H1 (cell line): ENCODE results near the gene MAP3K10.

Experiments used
- CEBPB ChIP-seq: IDR thresholded peaks from 2 replicates; pipeline ENCODE4 v1.6.1; 2012; ENCODE audit warnings: low read depth, low read length
- MAFK ChIP-seq: IDR thresholded peaks from 2 replicates; pipeline ENCODE4 v1.6.1; 2012; ENCODE audit warnings: low read depth, mild to moderate bottlenecking, improper control_type of control experiment, low read length
- POLR2AphosphoS5 ChIP-seq: IDR thresholded peaks from 2 replicates; pipeline ENCODE4 v1.6.1; 2011; ENCODE audit warnings: low read depth, low read length
- TF ChIP-seq, protein P1 (sequence below), 3 experiments: IDR thresholded peaks; 1 replicate in 2 of 3; 2 replicates in 1 of 3; pipeline versions ENCODE4 v1.5.1 to v1.6.1; 2011; ENCODE audit warnings: low read length in 3 of 3, mild to moderate bottlenecking in 3 of 3, inconsistent platforms in 2 of 3, low read depth in 1 of 3, moderate library complexity in 1 of 3; ENCODE audit not compliant: insufficient read depth in 1 of 3; ENCODE audit errors: control extremely low read depth in 1 of 3

DNA sequence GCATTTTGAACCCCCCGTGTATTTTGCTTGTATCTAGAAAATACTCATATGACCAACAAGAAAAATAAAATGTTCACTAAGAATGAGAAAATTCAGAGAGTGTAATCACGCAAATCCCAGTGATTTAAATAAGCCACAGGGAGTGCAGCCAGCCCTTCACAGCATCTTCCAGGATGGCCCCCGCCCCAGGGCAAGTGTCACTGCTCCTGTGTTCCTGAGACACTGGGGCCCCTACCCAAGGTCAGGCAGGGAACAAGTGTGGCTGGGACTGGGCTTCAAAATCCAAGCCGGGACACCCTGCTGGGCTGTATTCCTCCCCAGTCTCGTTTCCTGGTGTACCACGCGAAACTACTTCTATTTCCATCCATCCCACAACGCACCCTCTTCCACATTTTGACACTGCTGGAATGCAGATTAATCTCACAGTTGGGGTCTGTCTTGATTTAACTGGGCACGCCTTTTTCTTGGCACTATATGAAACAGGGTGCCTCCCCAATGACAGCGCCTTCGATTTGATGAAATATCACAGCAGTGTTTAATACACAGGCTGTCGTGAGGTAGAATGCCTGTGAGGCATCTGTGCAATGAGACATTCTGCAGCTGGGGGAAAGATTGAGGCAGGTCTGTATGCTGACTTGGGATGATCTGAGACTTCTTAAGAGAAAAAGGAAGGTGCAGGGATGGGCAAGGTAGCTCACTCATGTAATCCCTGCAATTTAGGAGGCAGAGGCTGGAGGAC lies 53.5 kb downstream of the MAP3K10 start:
- TF ChIP-seq CEBPB (no peak), MAFK (no peak), POLR2AphosphoS5 (no peak)
- TF ChIP-seq, protein P1, sequence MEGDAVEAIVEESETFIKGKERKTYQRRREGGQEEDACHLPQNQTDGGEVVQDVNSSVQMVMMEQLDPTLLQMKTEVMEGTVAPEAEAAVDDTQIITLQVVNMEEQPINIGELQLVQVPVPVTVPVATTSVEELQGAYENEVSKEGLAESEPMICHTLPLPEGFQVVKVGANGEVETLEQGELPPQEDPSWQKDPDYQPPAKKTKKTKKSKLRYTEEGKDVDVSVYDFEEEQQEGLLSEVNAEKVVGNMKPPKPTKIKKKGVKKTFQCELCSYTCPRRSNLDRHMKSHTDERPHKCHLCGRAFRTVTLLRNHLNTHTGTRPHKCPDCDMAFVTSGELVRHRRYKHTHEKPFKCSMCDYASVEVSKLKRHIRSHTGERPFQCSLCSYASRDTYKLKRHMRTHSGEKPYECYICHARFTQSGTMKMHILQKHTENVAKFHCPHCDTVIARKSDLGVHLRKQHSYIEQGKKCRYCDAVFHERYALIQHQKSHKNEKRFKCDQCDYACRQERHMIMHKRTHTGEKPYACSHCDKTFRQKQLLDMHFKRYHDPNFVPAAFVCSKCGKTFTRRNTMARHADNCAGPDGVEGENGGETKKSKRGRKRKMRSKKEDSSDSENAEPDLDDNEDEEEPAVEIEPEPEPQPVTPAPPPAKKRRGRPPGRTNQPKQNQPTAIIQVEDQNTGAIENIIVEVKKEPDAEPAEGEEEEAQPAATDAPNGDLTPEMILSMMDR (IDR thresholded peaks at IDR 0.05; ENCODE audit: control extremely low read depth in 1 of 3, insufficient read depth in 1 of 3, low read depth in 1 of 3, low read length in 3 of 3) = no peak
